ENCODE measurements around the gene TFPT.
"Not testable (repeated sequence)": the region's sequence is repeated elsewhere in the genome, so short reads cannot be mapped to it uniquely, and the experiment has no call there.

TFPT gene

GRCh38 chr19:54114340-54115108, 933 bp downstream of the TFPT start:
- no peak for DNase-seq (ENCODE audit: low read depth)

GRCh38 chr19:54109651-54110050, 5.8 kb downstream of the TFPT start:
- DNase-seq (ENCODE audit: low read depth): no peak

DNA sequence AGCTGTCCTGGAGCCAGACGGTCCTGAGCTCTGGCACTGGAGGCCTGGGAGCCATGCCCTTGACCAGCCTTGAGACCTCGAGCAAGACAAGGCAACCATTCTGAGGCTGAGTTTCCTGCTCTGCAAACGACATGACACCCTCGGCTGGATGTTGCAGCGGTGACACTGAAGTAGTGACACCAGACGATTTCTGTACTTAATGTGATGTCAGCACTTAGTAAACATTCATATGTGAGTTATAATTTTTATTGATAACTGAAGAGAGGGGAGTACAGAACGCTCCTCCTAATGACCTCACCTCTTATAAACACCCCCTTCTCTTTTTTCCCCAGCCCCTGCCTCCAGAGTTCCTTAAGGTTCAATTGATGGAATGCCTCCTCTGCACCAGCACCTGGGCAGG, 7.0 kb downstream of the TFPT start:
- no peak for DNase-seq (ENCODE audit: low read depth)

- no peak for DNase-seq (ENCODE audit: low read depth)
These were observed 7.5 kb downstream of the TFPT start for GRCh38 chr19:54107876-54108490.

DNA sequence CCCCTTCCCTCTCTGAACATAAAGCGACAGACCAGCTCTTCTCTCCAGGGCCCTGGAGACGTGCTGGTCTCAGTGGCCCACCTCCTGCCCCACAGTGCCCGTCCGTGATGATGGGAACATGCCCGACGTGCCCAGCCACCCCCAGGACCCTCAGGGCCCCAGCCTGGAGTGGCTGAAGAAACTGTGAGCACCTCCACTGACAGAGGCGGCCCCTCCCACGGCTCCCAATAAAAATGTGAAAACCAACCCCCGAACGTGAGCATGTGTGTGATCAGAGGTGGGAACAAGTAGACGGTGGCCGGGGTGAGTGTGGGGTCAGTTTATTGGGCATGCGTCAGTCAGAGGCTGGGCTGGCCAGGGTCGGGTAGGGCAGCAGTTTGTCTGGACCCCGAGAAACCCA, 8.7 kb downstream of the TFPT start:
- no peak for DNase-seq (ENCODE audit: low read depth)

DNA sequence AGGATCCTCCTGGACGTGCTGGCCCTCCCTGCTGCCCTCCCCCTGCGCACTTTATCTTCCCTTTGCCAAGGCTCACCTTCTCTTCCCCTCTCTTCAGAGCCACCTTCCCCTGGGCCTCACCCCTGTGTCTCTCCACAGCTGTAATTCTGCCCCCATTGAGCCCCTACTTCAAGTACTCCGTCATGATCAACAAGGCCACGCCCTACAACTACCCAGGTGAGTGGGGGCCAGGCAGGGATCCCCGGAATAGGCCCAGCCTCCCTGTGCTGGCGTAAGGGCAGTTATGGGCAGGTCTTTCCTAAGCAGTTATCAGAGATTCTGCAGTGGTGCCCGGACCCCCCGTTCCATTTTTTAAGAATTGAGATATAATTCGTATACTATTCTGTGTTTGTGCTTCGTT, 9.7 kb downstream of the TFPT start:
- no peak for DNase-seq (ENCODE audit: low read depth)

DNA sequence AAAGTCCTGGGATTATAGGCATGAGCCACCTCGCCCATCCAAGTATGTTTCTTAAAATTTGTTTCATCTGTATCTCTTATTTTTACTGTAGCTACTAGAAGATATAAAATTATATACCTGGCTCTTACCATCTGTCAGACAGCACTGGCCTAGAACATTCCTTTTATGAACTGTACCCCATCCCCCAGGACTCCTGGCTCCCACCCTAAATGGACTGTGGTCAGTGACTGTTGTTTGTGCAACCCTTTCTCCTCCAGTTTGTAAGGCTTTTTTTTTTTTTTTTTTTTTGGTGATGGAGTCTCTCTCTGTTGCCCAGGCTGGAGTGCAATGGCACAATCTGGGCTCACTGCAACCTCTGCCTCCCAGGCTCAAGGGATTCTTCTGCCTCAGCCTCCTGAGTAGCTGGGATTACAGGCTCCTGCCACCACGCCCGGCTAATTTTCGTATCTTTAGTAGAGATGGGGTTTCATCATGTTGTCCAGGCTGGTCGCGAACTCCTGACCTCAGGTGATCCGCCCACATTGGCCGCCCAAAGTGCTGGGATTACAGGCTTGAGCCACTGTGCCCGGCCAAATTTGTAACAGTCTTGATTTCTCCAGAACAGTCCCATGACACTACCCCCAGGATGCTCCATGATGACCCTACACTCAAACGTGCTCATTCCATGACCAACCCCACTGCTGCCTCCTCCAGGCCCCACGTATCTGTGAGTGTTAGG, 10.3 kb downstream of the TFPT start:
- no peak for DNase-seq (ENCODE audit: low read depth)

DNA sequence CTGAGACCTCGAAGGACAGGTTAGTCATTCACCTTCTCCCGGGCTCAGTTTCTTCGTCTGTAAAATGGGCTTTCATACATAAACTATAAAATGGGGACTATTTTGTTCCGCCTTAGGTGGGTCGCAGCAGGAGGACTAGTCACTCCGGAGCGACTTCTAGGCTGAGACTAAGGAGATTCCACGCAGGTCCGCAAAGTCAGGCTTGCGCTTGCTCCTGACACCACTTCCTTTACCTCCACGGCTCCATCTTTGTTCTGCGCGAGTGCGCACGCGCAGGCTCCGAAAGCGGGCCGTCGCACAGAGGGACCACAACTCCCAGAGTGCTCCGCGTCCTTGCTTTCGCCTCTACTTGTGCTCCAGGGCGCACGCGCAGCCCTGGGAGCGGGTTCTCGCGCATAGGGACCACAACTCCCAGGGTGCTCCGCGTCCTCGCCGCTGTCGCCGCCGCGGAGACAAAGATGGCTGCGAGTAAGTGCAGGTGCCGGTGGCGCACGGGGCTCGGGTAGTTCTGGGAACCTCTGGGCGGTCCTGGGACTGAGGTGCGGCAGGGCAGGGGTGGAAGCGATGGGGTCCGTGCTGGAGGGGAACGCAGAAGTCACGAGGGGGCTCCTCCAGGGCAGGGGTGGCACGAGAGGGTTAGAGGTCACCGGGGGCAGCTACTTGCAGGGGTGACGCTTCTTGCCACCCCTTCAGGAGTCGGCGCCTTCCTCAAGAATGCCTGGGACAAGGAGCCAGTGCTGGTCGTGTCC, 12.9 kb downstream of the TFPT start, which contains the start of gene NDUFA3:
TSS of gene NDUFA3 (plus strand) at position 435 of the 749 bp plus-strand sequence. CDS start at position 459, 24 bp downstream.
- DNase-seq (ENCODE audit: low read depth): peak; percentile 96

- DNase-seq (ENCODE audit: low read depth): no peak
These were observed 14.9 kb downstream of the TFPT start, which contains the start of gene OSCAR for GRCh38 chr19:54100561-54100960. TSS of gene OSCAR (minus strand) at chr19:54100803. CDS start at chr19:54100792, 11 bp downstream.

DNA sequence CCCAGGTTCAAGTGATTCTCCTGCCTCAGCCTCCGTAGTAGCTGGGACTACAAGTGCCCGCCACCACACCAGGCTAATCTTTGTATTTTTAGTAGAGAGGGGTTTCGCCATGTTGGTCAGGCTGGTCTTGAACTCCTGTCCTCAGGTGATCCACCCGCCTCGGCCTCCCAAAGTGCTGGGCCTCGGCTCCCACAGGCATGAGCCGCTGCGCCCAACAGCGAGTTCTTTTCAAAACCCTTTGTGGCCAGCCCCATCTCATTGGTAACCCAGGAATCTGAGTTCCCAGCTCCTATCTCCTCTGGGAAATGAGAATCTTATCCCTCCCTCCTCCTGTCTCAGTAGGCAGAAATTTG, 15.6 kb downstream of the TFPT start:
- DNase-seq (ENCODE audit: low read depth): not testable (repeated sequence)

GRCh38 chr19:54099190-54099902, 16.1 kb downstream of the TFPT start:
- no peak for DNase-seq (ENCODE audit: low read depth)

- no peak for DNase-seq (ENCODE audit: low read depth)
These were observed 18.8 kb downstream of the TFPT start for GRCh38 chr19:54096617-54097106.

DNA sequence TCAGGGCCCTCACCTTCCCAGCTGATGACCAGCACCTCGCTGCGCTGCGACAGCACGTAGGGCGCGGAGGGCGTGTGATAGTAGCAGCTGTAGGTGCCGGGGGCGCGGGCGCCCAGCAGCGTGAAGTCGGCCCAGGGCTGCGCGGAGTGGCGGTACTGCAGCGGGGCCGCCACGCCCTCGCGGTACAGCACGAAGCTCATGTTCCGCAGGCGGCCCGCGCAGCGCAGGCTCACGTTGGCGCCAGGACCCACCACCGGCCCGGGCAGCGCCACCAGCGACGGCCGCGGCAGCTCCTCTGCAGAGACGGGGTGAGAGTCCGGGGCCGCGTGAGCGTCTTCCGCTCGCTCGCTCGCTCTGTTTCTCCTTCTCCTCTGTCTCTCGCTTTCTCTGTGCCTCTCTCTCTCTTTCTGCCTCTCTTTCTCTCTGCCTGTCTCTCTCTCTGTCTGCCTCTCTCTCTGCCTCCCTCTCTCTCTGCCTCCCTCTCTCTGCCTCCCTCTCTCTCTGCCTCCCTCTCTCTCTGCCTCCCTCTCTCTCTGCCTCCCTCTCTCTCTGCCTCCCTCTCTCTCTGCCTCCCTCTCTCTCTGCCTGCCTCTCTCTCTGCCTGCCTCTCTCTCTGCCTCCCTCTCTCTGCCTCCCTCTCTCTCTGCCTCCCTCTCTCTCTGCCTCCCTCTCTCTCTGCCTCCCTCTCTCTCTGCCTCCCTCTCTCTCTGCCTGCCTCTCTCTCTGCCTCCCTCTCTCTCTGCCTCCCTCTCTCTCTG, 19.4 kb downstream of the TFPT start:
- DNase-seq (ENCODE audit: low read depth): peak; percentile 27

DNA sequence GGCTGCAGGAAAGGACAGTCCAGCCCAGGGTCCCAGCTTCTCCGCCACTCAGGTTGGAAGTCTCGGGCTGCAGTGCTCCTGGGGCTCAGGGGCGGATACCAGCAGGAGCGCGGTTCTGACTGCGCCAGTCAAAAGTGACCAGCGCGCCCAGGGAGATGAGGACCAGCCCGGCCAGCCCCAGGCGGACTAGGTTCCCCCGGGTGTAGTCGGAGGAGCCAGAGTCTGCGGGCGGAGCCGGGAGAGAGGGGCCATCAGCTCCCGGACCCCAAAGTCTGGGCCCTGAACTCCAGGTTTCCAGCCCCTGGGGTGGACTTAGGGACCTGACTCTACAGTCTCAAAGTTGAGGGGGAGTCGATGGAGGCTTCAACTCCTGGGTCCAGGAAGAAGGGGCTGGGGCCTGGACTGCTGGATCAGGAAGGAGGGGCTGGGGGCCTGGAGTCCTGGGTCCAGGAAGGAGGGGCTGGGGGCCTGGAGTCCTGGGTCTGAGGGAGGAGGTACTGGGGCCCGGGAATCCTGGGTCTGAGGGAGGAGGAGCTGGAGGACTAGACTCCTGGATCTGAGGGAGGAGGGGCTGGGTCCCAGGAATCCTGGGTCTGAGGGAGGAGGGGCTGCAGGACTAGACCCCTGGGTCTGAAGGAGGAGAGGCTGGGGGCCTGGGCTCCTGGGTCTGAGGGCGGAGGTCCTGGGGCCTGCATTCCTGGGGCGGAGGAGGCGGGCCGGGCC, 20.2 kb downstream of the TFPT start:
- no peak for DNase-seq (ENCODE audit: low read depth)

GRCh38 chr19:54094426-54095000, 20.9 kb downstream of the TFPT start:
- no peak for DNase-seq (ENCODE audit: low read depth)

GRCh38 chr19:54084410-54084809, 31.0 kb downstream of the TFPT start:
- DNase-seq (ENCODE audit: low read depth): no peak

- DNase-seq (ENCODE audit: low read depth): no peak
These were observed 34.4 kb downstream of the TFPT start, which contains the start of gene TARM1 for GRCh38 chr19:54081032-54081431. TSS of gene TARM1 (minus strand) at chr19:54081365. CDS start at chr19:54081340, 25 bp downstream.

DNA sequence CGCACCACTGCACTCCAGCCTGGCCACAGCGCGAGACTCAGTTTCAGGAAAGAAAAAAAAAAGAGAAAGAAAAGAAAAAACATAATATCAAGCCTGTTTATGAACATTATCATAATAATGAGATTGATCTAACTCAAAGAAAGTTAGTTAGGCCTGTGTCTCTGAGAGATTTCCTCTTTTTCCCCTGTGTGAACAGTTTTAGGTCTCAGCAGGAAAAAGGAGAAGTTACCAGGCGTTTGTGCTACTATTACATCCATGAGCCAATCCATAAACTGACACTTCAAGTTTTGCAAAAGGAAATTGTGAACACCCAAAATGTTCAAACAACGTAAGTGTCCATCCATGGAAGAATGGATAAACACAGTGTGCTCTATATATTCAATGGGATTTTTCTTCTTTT, 38.1 kb downstream of the TFPT start:
- DNase-seq (ENCODE audit: low read depth): no peak

- no peak for DNase-seq (ENCODE audit: low read depth)
These were observed 40.6 kb downstream of the TFPT start for GRCh38 chr19:54074851-54075250.

DNA sequence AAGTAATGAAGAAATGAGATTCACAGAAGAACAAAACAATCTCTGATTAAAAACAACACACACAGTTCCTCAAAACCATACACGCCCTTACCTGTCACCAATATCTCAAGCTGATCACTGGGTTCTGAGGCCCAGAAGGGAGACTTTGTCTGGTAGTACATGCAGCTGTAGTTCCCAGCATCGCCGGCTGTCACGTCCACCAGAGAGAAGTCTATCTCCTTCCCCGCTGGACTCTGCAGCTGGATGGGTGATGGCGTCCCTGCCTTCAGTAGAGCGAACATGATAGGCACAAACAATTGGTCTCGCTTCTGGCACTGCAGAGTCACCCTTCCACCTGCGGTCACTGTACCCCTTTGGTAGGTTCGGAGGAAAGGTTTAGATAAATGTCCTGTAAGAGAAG, 41.6 kb downstream of the TFPT start:
- no peak for DNase-seq (ENCODE audit: low read depth)
